ENCODE measurements around the gene GNAO1.

GNAO1 gene

DNA sequence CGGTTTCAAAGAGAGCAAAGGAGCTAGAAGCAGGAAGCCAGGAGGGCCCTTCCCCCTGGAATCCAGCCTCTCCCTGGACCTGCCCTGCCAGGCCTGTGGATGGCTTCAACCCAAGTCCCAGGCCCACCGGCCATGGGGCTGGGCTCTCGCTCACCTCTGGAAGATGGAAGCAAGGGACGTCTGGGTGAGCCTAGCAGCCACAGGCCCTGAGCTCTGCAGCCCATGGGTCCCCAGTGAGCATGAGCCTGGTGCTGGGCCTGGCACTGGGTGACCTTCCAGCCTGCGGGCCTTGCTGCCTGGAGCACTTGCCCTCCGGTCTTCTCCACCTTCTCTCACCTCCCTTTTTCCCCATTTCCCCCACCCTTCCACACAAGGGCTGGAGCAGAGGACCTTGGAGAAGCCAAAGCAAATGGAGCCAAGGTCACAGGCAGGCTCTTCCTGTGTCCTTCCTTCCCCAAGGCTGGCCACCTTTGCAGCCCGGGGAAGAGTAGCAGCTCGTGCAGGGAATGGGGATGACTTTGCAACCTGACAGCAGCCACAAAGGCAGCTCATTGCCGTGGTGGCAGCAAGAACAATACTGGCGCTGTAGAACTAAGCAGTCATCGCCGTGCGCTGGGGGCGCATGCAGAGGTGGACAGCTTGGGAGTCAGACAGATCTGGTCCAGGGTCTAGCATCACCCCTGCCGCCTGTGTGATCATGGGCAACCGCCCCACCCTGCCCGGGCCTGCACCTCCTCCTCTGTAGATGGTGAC, 147.5 kb downstream of the GNAO1 start:
- DNase-seq = no peak

DNA sequence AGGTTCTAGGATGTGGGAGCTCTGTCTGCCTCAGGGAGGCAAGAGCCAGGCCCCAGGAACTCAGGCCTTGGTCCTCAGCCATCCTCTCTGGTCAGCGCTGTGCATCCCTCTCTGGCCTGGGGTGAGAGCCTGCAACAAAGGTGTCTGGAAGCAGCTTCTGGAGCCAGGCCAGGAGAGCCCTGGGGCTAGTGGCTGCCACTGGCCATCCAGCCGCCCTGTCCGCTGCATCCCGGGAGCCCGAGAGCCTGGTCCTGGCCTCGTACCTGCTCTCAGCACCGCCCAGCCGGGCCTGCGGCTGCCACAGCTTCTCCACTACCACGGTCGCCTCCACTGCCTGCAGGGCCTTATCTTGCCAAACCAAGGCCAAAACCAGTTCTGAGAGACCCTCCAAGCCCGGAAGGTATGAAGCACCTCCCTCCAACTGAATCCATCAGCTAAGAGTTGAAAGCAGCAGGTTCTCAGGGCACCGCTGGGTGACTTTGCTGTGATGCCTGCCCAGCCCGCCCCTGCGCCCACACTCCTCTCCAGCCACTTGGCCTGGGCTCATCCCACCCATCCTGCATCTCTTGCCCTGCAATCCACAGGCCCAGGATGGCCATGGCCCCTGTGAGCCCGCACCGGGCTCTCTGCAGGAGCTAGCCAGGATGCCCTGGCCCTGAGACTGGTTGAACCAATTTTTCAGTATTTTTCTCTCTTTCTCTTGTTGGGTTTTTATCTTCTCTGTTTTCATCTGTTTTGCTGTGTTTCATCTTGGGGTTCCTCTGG, 148.3 kb downstream of the GNAO1 start:
- no peak for DNase-seq

DNA sequence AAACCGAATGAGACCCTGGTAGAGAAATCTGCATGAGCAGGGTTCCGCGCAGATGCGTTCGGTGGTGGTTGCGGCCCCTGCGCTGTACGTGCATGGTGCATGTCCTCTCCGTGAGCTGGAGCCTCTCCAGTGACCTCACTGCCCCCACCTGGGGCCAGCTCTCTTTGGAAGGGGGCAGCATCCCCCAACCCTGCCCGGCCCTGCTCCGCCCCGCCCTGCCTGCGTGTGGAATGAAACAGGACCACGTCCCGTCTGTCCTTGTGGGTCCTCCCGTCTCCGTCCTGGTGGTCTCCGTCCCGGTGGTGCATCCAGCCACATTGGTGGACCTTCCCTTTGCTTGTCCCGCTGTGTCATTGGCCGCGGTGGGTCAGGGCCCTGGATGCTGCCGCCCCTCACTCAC, 149.1 kb downstream of the GNAO1 start:
- DNase-seq = no peak

DNA sequence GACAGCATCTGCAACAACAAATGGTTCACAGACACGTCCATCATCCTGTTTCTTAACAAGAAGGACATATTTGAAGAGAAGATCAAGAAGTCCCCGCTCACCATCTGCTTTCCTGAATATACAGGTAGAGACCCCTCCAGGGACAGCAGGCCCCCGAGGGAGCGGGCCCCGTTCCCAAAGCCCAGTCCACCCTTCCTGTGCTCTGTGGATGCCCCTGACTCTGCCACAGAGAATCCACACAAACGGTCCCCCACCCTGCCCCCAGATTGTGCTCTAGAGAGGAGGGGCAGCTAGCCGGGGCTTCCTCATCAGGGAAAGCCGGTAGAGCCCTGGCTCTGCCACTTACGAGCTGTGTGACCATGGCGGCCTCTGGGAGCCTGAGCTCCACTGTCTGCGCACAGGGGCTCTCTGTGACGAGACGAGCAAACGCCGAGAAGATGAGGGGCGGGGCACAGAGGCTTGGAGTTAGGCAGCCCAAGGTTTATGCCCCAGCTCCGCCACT, 149.6 kb downstream of the GNAO1 start:
- no peak for DNase-seq

DNA sequence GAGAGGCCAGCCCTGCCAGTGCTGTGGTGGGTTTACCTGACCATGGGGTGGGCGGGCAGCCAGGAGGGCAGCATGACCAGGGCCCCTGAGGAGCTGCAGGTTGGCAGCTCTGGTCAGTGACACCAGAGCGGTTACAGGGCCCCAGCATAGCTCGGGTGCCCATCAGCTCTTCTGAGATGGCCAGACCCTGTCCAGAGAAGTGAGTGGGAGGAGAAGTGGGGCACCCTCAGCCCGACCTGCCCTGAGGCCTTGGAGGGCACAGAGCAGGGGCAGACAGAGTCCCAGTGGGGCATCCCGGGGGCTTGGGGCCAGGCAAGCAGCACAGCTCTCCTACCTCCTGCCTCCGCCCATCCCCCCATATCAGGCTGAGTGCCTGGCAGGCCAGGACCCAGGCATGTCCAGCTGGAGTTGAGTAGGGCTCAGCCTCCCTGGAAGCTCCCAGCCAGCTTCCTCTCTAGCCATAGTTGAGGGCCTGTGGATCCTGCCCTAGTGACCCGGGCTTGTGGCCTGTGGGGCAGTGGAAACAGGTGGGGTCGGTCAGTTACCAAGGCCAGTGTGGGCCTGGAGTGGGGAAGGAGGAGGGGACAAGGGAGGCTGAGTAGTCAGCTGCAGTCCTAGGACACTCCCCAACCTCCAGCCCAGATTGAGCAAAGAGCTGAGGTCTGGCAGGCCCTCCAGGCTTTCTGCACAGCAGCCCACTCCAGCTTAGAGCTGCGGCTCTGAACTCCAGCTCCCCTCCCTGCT, 150.5 kb downstream of the GNAO1 start:
- no peak for DNase-seq

DNA sequence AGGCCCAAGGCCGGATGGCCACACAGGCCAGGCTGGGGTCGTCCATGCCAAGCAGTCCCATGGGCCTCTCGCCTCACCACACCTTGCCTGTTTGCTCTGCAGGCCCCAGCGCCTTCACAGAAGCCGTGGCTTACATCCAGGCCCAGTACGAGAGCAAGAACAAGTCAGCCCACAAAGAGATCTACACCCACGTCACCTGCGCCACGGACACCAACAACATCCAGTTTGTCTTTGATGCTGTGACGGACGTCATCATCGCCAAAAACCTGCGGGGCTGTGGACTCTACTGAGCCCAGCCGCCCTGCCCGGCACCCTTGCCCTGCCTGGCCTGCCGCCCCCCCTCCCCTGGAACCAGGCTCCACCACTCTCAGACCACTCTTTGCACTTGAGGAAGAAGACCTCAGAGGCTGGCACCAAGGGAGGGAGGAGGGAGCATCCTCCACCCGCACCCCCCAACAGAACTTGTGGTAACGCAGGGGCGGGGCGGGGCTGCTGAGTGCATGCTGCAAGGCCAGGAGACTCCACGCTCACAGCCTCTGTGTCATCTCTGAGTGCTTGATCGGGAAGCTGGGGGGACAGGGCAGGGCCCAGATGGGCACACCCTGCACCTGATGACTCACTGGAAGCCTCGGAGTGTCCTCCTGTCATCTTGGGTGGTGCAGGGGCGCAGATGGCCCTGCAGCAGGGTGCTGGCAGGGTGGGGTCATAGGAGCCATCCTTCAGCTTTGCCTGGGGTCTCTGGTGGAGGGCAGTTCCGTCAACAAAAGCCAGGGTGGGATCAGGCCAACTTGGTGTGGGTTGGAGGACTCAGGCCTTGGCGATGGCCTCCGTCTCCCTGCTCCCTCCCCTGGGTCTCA, 152.6 kb downstream of the GNAO1 start:
- no peak for DNase-seq

DNA sequence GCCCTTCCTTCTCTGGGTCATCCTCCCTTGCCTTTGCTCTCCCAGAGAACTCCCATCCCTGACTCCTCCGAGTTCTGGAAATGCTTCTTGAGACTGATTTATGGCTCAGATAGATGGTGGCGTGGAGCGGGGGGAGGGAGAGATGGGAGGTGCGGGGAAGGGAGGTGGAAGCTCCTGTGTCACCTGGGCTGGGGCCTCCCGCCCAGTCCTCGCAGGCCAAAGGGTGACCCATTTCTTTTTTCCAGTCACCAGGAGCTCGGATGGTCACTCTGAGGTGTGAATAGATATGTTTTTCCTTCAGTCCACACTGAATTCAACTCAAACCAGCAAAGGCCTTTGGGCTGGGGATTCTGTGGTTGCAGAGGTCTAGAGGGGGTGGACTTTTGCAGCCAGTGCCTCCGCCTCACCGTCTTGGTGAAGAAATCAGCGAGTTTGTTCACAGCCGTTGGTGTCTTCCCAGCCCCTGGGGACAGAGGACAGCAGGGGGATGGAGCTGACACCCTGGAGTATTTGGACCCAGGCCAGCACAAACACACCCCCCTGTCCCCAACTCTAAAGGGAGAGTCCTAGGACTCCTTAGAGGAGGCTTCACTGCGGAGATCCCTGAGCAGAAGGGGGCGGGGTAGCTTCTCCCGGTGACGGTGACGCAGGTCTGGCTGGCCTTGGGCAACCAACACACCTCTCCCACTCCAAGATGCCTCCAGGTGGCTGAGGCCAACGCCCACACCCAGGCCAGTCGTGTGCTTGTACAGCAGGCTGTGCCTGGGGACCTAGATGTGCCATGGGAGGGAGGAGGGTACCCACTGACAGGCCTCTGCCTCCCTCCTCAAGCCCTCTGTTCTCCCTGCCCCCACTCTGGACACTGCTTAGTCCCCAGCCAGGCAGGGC, 153.5 kb downstream of the GNAO1 start:
- DNase-seq = no peak

DNA sequence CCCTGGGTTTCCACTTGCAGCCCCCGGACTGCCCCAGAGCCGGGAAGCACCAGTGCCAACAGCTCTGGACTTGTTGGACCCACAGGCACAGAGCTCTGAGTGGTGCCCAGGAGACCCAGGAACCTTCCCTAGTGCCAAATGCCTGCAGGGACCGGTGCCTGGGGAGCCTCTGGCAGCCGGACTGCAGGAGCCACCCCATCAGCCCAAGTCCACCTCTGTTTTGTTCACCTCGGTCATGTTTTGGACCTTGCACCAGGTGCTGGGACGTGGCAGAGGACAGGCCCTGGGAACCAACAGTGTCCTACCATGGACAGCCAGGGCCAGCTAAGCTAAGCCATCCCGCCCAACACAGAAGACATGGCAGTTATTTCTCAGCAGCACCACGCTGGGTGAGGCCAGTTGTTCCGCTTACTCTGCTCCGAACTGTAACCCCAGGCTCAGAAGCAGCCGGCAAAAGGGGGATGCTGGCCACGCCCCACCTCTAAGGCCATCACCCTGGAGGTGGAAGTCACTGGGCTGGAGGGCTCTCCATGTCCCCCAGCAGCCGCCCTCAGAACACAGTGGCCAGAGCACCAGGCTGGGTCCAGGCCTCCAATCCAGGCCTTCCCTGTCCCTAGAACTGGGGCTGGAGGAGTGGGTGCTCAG, 154.2 kb downstream of the GNAO1 start:
- no peak for DNase-seq

DNA sequence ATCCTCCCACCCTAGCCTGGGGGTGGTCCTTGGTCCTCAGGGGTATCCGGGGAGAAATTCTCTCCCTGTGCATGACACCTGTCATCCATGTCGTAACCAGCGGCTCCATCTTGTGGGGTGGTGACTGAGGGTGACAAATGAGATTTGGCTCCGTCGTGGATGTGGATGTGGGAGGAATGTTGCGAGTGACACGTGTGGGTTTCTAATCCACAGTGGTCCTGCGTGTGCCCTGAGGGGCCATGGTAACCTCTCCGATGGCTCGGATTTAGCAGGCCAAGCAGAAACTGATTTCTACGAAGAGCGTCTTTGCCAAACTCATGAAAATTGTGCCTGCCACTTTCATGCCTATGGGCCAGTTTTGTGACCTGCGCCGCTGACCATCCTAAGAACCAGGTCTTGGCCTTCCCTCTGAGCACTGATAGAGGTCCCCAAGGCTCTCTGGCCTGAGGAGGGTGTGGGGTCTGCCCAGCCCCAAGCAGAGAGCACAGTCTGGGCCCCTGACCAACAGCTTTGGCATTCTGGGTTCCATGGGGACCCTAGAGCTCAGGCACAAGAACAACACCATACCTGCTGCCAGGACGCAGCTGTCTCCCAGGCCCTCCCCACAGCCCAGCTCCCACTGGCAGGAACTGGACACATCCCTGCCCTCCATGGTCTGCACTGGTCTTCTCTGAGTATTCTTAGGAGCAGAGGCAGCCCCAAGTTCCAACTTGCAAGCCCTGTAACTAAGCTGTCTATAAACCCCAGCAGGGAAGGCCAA, 155.0 kb downstream of the GNAO1 start:
- DNase-seq = no peak

DNA sequence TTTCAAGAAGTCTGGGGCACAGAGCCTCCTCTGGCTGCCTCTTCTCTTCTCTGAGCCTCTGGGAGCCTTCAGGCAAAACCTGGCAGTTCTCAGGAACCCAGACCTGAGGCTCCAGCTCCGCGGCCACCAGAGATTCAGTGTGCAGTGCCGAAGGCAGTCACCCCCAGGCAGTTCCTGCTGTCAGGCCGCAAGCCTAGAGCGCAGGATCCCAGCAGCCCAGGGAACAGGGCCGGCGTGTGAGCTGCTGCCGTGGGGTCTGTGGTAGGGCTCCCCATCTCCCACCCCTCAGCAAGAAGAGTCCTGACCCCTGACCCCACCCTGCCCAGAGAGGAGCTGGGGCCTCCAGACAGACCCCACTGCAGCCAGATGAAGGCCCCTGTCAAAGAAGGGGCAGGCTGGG, 155.9 kb downstream of the GNAO1 start:
- DNase-seq = no peak

DNA sequence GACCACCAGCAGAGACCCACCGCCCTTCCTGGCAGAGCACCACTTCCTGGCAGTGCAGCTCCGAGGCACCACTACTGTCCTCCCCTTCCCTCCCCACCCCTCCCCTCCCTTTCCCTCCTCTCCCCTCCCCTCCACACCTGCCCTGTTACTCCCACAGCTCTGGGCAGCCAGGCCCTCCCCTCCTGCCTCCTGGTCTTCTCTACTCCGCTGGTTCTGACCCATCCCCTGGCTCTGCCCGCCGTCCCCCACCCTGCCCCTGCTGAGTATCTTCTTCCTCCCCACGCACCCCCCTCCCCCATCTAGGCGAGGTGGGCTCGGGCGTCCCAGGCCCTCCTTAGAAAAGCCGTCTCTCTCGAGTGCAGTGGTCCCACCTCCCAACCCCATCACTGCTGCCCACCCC, 156.4 kb downstream of the GNAO1 start:
- DNase-seq = no peak

DNA sequence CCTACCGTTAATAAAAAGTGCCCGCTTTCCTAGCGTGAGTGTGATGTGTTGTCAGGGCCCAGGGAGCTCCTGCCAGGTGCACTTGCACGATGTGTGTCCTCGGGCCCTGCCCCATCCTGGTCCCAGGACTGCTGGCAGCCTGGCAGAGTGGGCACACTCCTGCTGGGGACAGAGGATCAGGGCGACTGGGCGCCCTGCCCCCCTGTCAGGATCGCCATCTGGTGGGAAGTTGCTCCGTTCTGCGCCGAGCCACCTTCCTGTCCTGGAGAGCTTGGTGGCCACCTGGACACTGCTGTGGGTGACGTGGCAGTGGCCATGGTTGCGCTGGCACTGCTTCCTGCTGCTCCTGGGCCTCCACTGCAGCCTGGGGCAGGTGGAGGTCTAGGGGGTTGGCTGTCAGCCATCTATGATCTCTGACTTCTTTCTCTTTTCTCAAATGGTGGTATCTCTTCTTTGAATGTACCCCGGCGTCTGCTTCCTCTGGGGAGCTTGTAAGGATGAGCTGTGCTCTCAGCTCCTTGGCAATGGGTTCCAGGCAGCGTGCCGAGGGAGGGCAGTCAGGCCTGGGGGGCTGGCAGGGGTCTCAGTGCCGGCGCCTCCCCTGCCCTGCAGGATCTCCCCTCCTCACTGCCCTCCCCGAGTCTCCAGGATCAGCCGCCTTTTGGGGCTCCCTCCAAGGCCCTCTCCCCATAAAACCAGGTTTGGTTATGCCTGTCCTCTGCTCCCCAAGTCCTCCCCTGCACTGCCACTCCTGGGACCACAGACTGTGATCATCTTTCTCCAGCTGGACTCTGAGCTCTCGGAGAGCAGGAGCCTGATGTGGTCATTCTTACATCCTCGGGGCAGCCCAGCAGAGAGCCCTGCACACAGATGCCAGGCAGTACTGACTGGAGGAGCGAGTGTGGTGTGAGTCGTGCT, 157.1 kb downstream of the GNAO1 start:
- no peak for DNase-seq

DNA sequence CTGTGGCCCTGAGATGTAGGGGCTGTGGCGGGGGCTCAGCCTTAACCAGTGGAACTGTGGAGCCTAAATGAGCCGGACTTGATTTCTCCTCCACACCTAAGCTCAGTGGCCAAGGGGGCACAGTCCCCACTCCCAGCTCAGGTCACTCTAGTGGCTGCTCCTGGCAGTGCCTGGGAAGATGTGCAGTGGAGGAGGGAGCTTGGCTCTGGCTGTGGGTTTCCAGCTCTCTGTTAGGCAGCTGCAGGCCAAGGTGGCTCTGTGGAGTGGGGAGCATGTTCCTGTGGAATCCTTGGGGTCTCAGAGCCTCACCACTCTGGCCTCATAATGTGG, 157.8 kb downstream of the GNAO1 start:
- no peak for DNase-seq

DNA sequence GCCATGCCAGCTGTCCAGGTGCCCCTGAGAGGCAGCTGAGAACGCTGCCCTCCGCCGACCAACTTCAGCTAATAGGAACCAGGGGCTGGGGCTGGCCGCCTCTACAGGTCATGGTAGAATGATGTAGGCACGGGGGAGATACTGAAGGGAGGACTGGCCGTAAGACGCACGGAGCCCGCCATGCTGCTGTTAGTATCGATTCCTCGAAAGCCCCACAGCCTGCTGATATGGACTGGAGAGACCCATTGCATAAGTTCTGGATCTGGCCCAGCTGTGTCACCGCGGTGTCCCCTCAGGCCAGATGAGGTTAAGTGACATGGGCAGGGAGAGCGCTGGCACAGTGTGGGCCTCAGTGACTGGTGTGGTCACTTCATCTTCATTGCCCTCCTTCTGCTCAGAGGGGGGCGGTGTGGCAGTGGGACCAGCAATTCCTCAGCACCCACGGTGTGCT, 158.4 kb downstream of the GNAO1 start:
- no peak for DNase-seq

DNA sequence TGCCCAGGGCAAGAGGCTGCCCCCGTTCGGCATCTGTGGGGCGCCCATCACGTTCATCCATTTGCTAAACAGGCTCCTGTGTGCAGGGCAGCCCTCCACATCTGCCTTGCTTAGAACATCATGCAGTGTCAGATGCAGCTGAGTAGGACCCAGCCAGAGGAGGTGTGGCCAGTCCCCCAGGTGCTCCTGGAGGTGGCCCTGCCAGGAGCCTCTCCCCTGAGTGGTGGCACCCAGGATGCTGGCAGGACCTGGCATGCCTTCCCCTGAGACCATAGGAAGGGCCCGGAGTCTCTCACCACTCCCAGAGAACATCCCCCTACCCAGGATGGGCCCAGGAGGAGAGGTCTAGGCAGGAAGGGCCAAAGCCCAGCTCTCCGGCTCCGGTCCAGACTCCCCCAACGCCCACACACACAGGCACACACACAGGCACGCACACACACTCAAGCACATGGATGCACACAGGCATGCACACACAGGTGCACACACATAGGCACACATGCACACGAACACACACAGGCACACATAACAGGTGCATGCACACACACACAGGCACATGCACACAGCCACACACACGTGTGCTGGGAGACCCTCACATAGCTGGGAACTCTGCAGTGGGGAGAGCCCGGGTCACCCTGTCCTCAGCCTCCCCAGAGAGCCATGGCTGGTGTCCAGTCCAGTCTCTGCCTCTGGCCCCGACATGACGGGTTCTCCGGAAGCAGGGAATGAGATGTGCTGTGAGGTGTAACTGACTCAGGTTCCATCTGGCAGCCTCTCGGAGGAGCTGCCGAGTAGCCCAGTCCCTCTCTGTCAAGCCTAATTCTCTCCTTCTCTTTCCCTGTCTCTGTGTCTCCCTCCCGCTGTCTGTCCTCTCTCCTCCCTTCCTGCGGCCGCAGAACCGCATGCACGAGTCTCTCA, 159.5 kb downstream of the GNAO1 start:
- DNase-seq = no peak

DNA sequence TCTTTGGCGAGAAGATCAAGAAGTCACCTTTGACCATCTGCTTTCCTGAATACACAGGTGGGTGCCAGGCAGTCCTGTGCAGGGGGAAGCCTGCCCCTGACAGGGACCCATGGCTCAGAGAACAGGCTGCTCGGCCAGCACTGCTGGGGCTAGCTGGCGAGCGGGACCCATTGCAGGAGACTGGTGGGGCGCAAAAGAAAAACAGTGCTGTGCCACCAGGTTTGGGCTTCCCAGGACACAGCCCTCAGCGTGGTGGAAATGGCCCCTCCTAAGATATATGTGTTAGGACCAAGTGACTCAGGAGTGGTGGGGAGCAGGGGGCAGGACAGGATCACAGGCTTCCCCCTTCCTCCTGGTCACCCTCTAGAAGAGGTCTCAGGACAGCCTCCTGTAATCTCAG, 160.2 kb downstream of the GNAO1 start:
- no peak for DNase-seq

DNA sequence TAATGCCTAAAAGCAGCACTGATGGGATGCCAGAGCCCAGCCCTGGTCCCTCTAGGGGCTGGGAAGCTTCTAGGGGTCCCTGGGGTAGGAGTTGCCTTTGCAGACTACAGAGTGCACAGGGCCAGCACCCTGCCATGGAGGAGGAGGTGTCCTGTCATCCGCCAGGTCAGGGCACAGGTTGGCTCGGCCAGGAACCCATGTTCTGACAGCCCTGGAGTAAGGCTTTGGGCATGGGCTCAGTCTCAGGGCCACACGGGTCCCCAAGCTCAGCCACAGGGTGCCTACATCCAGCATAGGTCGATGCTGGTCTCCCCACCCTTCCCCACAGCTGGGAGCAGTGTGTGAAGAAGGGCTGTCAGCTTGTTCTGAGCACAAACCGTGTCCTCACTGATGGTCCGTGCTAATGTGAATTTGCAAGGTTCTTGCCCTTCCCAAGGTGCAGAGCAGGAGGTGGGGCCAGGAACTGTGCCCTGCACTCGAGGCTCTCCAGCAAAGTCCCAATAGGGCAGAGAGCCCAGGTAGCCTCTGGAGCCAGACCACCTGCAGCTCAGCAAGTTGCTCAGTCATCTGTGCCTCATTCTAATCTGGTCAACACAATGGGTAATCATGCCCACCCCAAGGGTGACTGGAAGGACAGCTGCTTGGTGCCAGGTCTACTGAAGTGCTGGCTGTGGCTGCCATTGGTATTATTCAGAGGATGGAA, 161.2 kb downstream of the GNAO1 start:
- DNase-seq = peak; percentile 17
